NCI-H510A (cell line): ENCODE measurements around the gene ITGBL1.

Source experiments
- DNase-seq: peaks from one replicate; lab custom pipeline; 2025; lab: John Stamatoyannopoulos, UW

Gene ITGBL1

GRCh38 chr13:101749584-101749983 is 297.1 kb downstream of the ITGBL1 start:
- no peak for DNase-seq

- DNase-seq, result peak; percentile 22
Measured at GRCh38 chr13:101751488-101751887, 299.0 kb downstream of the ITGBL1 start.

DNA sequence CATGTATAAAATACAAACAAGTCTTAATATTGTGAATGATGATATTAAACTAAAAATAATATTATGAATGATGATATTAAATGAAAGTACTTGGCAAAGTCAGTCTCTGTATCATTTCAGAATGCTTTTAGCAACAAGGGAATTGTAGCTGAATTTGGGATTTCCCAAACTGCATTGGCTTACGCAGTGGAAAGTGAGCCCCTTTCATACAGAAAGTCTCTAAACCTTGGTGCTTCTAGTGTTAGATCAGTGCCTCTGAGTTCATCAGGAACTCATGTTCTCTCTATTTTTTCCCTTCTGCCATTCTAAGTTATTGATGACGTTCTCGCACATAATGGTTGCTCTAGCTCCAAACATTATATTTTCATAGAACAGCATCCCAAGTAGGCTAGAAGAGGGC is 300.0 kb downstream of the ITGBL1 start:
- DNase-seq, result no peak

GRCh38 chr13:101755228-101755887 is 302.9 kb downstream of the ITGBL1 start:
- no peak for DNase-seq

- no peak for DNase-seq
Measured at GRCh38 chr13:101757446-101758039, 305.1 kb downstream of the ITGBL1 start.

DNA sequence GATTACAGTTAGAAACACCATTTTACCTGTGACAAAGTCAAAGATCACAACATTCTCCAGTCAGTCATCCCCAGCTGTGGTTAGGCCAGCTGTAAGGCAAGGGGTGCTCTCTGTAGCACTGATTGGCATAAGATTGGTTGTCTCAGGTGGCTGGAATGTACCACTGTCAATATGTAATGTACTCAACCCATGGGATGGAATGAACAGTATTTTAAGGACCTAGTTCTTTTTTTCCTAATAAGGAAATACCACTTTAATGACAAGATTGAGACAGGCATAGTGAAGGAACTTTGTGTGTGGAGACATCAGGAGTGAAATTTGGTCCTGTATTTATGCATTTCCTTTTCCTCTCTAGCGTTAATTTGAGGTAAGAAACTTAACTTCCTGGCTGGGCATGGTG is 310.7 kb downstream of the ITGBL1 start:
- no peak for DNase-seq
